ENCODE measurements around the gene GNB1L. TPM values are rescaled to one million over a fixed set of nuclear protein-coding genes. Genes with fewer than 3 reads are reported as not detected.

GNB1L gene
- total and polyA plus RNA-seq, 10 of the 15 experiments (the other 5 are each of a cell fraction or from before 2014, with no cell fraction given), result 0.21 to 19.4 (median 6.8) TPM

- no peaks in the 10 kb centered on the region for H3K79me2 ChIP-seq (ENCODE audit: control insufficient read depth, insufficient read depth, low read length)
- ATAC-seq, result no peak
- BruUV-seq (replicated peaks), result no TSS peak
- H3K4me2 ChIP-seq (ENCODE audit: control insufficient read depth, insufficient read depth), result no peak overlapping the region
- ChIA-PET SMC1A (ENCODE audit: uncharacterized antibody, unreplicated experiment) (no interaction called here), CTCF (no interaction called here), RAD21 (ENCODE audit: unreplicated experiment) (no interaction called here), POLR2A (no interaction called here)
- H3K27me3 ChIP-seq (replicated peaks in 1 of 2; ENCODE audit: control insufficient read depth in 2 of 2, insufficient read depth in 2 of 2, low read length in 1 of 2), result no peaks in the 10 kb centered on the region
- H3K9ac ChIP-seq (ENCODE audit: control insufficient read depth, insufficient read depth, low read length), result no peak overlapping the region
- FAIRE-seq, result no peak
- no peaks in the 10 kb centered on the region for H4K20me1 ChIP-seq (ENCODE audit: control insufficient read depth, insufficient read depth)
- H3K4me3 ChIP-seq, result no peak overlapping the region
- whole genome bisulfite sequencing (ENCODE audit: insufficient coverage, insufficient replicate concordance, low lambda C conversion rate, missing lambda C conversion rate), result 85% methylated on average over 14 of the region's 16 CpGs
- intact Hi-C loops (cut with micrococcal nuclease; ENCODE audit: unreplicated experiment) (no loop called here), in situ Hi-C loops (cut with MboI) (no loop called here)
- DNase-seq (ENCODE audit: low read depth, low spot score), result no peak
- TF ChIP-seq BHLHE40 (IDR thresholded peaks at IDR 0.05; ENCODE audit: borderline replicate concordance in 1 of 2, low read depth in 2 of 2, low read length in 1 of 2) (no peak), CEBPB (IDR thresholded peaks at IDR 0.05; ENCODE audit: borderline replicate concordance in 1 of 2, low read depth in 2 of 2, low read length in 2 of 2) (no peak), JUND (IDR thresholded peaks at IDR 0.05; ENCODE audit: low read depth, low read length) (no peak), SUPT20H (IDR thresholded peaks at IDR 0.05; ENCODE audit: borderline replicate concordance, control insufficient read depth, low read depth, low read length) (no peak), HDAC6 (IDR thresholded peaks at IDR 0.05; ENCODE audit: unreplicated experiment) (no peak), LARP7 (IDR thresholded peaks at IDR 0.05) (no peak), CHD2 (IDR thresholded peaks at IDR 0.05; ENCODE audit: borderline replicate concordance, low read depth, low read length) (no peak), NFYB (IDR thresholded peaks at IDR 0.05; ENCODE audit: insufficient read depth, low read depth, low read length) (no peak), ZBED1 (IDR thresholded peaks at IDR 0.05; ENCODE audit: borderline replicate concordance) (no peak), ATF7 (IDR thresholded peaks at IDR 0.05; ENCODE audit: low read depth) (no peak), FOXK2 (IDR thresholded peaks at IDR 0.05) (no peak)
- TF ChIP-seq, protein P1, sequence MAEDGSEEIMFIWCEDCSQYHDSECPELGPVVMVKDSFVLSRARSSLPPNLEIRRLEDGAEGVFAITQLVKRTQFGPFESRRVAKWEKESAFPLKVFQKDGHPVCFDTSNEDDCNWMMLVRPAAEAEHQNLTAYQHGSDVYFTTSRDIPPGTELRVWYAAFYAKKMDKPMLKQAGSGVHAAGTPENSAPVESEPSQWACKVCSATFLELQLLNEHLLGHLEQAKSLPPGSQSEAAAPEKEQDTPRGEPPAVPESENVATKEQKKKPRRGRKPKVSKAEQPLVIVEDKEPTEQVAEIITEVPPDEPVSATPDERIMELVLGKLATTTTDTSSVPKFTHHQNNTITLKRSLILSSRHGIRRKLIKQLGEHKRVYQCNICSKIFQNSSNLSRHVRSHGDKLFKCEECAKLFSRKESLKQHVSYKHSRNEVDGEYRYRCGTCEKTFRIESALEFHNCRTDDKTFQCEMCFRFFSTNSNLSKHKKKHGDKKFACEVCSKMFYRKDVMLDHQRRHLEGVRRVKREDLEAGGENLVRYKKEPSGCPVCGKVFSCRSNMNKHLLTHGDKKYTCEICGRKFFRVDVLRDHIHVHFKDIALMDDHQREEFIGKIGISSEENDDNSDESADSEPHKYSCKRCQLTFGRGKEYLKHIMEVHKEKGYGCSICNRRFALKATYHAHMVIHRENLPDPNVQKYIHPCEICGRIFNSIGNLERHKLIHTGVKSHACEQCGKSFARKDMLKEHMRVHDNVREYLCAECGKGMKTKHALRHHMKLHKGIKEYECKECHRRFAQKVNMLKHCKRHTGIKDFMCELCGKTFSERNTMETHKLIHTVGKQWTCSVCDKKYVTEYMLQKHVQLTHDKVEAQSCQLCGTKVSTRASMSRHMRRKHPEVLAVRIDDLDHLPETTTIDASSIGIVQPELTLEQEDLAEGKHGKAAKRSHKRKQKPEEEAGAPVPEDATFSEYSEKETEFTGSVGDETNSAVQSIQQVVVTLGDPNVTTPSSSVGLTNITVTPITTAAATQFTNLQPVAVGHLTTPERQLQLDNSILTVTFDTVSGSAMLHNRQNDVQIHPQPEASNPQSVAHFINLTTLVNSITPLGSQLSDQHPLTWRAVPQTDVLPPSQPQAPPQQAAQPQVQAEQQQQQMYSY (CRISPR knock-in tag; IDR thresholded peaks at IDR 0.05), result no peak
- TF ChIP-seq, protein P2, sequence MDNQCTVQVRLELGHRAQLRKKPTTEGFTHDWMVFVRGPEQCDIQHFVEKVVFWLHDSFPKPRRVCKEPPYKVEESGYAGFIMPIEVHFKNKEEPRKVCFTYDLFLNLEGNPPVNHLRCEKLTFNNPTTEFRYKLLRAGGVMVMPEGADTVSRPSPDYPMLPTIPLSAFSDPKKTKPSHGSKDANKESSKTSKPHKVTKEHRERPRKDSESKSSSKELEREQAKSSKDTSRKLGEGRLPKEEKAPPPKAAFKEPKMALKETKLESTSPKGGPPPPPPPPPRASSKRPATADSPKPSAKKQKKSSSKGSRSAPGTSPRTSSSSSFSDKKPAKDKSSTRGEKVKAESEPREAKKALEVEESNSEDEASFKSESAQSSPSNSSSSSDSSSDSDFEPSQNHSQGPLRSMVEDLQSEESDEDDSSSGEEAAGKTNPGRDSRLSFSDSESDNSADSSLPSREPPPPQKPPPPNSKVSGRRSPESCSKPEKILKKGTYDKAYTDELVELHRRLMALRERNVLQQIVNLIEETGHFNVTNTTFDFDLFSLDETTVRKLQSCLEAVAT (IDR thresholded peaks at IDR 0.05), result no peak
- no peak overlapping the region for H3K27ac ChIP-seq (ENCODE audit: control insufficient read depth, insufficient read depth)
- no peak overlapping the region for H2AFZ ChIP-seq (ENCODE audit: control insufficient read depth, low read depth, low read length)
- no peaks in the 10 kb centered on the region for H3K4me1 ChIP-seq (ENCODE audit: control insufficient read depth, insufficient read depth, low read length)
- H3K36me3 ChIP-seq (ENCODE audit: control insufficient read depth in 2 of 2, insufficient read depth in 2 of 2, low read length in 1 of 2), result peaks cover 0 to 2% of the 10 kb centered on the region in 2 experiments; a peak in 2 of 4 replicates
- no peaks in the 10 kb centered on the region for H3K9me3 ChIP-seq (replicated peaks; ENCODE audit: control insufficient read depth, insufficient read depth, low read length)
These were observed 38.8 kb downstream of the GNB1L start for GRCh38 chr22:19815823-19816290.

All from GM12878 (cell line).